HCEC 1CT (cell line): ENCODE measurements around the gene GAPDHS.

Experiments used
- DNase-seq: peaks from one replicate; pipeline ENCODE4 v3.0.0-alpha.2; 2017

Gene GAPDHS

GRCh38 chr19:35558400-35559280 lies 25.4 kb downstream of the GAPDHS start:
- no peak for DNase-seq

- DNase-seq: no peak
Observed at GRCh38 chr19:35559281-35559659, 26.0 kb downstream of the GAPDHS start.

- no peak for DNase-seq
Observed at GRCh38 chr19:35559781-35560180, 26.5 kb downstream of the GAPDHS start.

GRCh38 chr19:35560271-35560670 lies 27.0 kb downstream of the GAPDHS start:
- DNase-seq: no peak

GRCh38 chr19:35560677-35561076 lies 27.4 kb downstream of the GAPDHS start:
- DNase-seq: no peak

- DNase-seq: no peak
Observed at GRCh38 chr19:35561436-35561835, 28.2 kb downstream of the GAPDHS start.

- no peak for DNase-seq
Observed at GRCh38 chr19:35562336-35562735, 29.1 kb downstream of the GAPDHS start.

- DNase-seq: no peak
Observed at GRCh38 chr19:35562776-35563175, 29.5 kb downstream of the GAPDHS start.

- DNase-seq: no peak
Observed at GRCh38 chr19:35563207-35563829, 30.1 kb downstream of the GAPDHS start, which contains the start of gene ATP4A. TSS of gene ATP4A (minus strand) at chr19:35563658. CDS start at chr19:35563629, 29 bp downstream.

GRCh38 chr19:35565016-35565856 lies 32.0 kb downstream of the GAPDHS start:
- no peak for DNase-seq

GRCh38 chr19:35566738-35567137 lies 33.5 kb downstream of the GAPDHS start:
- no peak for DNase-seq

GRCh38 chr19:35569281-35569781 lies 36.1 kb downstream of the GAPDHS start:
- no peak for DNase-seq

- DNase-seq: no peak
Observed at GRCh38 chr19:35571406-35571965, 38.2 kb downstream of the GAPDHS start.

GRCh38 chr19:35577918-35578317 lies 44.7 kb downstream of the GAPDHS start:
- no peak for DNase-seq

- DNase-seq: no peak
Observed at GRCh38 chr19:35578707-35579106, 45.5 kb downstream of the GAPDHS start.

- no peak for DNase-seq
Observed at GRCh38 chr19:35582760-35583159, 49.5 kb downstream of the GAPDHS start.

- no peak for DNase-seq
Observed at GRCh38 chr19:35585848-35586247, 52.6 kb downstream of the GAPDHS start, which contains the start of gene PMIS2. TSS of gene PMIS2 (plus strand) at chr19:35586173. CDS start at chr19:35586260, 87 bp downstream.

GRCh38 chr19:35587321-35587720 lies 54.1 kb downstream of the GAPDHS start:
- no peak for DNase-seq

GRCh38 chr19:35590875-35591274 lies 57.6 kb downstream of the GAPDHS start:
- no peak for DNase-seq

GRCh38 chr19:35592226-35592625 lies 59.0 kb downstream of the GAPDHS start:
- peak; percentile 15 for DNase-seq
